22Rv1 (cell line): ENCODE data around the gene NFIX.

Experiments
- H3K27ac ChIP-seq: fragments of 450-650 bp; 2 replicates; pipeline ENCODE4 v1.5.1; 2017
- CTCF ChIP-seq: fragments of 450-650 bp; IDR thresholded peaks from 2 replicates; pipeline ENCODE4 v1.5.1; 2017; ENCODE audit warnings: mild to moderate bottlenecking
- ZFX ChIP-seq: fragments of 450-650 bp; IDR thresholded peaks from 2 replicates; pipeline ENCODE4 v1.6.1; 2017; ENCODE audit warnings: antibody characterized with exemption, borderline replicate concordance

NFIX gene

DNA sequence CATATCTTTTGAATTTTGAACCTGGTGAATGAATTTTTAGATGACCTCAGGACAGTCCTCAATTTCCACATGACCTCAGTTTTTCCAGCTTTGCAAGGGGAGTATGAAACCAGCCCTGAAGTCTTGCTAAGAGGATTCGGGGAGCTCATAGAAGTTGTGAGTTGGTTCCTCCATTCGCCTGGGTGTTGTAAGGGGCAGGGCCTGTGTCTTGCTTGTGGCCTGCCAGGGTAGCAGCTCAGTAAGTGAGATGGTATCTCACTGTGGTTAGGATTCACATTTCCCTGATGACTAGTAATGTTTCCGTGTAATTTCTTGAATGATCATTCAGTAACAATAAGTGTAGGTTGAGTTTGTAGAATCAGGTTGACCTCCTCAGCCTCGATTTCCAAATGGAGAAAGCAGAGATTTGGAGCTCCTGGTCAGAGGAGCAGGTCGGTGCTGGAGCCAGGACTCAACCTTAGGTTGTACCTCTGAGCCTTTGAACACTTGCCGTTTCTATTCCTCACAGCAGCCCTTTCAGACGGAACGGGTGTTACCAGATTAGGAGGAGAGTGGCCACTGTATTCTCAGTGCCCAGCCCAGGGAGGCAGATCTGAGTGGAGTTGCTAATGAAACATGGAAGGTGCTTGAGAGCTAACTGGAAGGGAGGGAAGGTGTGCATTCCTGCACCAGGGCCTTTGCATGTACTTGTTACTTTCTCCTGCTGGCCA is 137.4 kb downstream of the NFIX start:
- TF ChIP-seq ZFX, result no peak
- TF ChIP-seq CTCF, result no peak
- no peak overlapping the region for H3K27ac ChIP-seq

DNA sequence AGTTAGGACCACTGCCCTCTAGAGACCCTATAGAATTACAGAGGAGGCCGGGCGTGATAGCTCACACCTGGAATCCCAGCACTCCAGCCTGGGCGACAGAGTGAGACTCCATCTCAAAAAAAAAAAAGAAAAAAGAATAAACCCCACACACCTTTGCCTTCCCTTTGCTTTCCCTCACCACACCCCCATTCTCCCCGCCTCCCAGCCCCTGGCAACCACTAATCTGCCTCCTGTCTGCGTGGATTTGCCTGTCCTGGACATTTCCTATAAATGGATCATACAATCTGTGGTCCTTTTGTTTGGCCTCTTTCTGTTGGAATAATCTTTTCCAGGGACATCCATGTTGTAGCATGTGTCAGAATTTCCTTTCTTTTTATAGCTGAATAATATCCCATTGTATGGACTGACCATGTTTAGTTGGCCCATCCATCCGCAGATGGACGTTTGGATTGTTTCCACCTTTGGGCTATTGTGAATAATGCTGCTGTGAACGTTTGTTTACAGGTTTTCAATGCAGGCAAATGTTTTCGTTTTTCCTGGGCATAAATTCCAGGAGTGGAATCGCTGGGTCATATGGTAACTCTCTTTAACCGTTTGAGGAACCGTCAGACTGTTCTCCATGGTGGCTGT is 138.1 kb downstream of the NFIX start:
- H3K27ac ChIP-seq, result no peak overlapping the region
- TF ChIP-seq CTCF (no peak), ZFX (no peak)

DNA sequence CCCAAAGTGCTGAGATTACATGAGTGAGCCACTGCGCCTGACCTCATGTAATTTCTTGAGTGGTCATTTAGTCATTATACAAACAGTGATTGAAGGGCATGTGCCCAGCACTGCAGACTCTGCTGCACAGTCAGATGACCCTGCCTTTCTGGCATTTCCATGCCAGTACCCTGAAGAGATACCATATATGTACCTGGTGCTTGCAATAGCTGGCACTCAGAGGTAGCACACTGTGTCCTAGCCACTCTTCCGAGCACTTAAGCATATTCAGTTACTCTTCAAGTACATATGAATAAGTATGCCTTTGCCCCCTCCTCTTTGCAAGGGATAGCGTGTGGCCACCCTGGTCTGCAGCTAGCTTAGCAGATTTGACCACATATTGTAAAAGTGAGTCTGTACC is 139.4 kb downstream of the NFIX start:
- TF ChIP-seq CTCF, result no peak
- no peak for TF ChIP-seq ZFX
- H3K27ac ChIP-seq, result no peak overlapping the region

DNA sequence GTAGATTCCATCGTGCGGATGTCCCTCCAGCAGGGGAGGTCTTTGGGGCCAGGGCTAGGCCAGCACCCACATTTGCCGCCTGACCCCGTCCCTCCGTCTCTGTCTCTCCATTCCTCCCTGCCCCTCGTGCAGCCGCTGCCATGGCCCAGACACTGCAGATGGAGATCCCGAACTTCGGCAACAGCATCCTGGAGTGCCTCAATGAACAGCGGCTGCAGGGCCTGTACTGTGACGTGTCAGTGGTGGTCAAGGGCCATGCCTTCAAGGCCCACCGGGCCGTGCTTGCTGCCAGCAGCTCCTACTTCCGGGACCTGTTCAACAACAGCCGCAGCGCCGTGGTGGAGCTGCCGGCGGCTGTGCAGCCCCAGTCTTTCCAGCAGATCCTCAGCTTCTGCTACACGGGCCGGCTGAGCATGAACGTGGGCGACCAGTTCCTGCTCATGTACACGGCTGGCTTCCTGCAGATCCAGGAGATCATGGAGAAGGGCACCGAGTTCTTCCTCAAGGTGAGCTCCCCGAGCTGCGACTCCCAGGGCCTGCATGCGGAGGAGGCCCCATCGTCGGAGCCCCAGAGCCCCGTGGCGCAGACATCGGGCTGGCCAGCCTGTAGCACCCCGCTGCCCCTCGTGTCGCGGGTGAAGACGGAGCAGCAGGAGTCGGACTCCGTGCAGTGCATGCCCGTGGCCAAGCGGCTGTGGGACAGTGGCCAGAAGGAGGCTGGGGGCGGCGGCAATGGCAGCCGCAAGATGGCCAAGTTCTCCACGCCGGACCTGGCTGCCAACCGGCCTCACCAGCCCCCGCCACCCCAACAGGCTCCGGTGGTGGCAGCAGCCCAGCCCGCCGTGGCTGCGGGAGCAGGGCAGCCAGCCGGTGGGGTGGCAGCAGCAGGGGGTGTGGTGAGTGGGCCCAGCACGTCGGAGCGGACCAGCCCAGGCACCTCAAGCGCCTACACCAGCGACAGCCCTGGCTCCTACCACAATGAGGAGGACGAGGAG is 140.1 kb downstream of the NFIX start:
- no peak for TF ChIP-seq CTCF
- TF ChIP-seq ZFX, result no peak
- no peak overlapping the region for H3K27ac ChIP-seq

GRCh38 chr19:13137290-13137794 is 142.1 kb downstream of the NFIX start:
- no peak overlapping the region for H3K27ac ChIP-seq
- TF ChIP-seq ZFX, result no peak
- TF ChIP-seq CTCF, result no peak

GRCh38 chr19:13138171-13138915 is 143.1 kb downstream of the NFIX start:
- no peak overlapping the region for H3K27ac ChIP-seq
- TF ChIP-seq ZFX (no peak), CTCF (no peak)
